GM23248 (cell line): ENCODE measurements around the gene SPTB.

Experiments used
- EZH2 ChIP-seq: fragments of 200-600 bp; sonication (generic); IDR thresholded peaks from 2 replicates; pipeline ENCODE4 v1.6.1; 2018; ENCODE audit warnings: antibody characterized with exemption, mild to moderate bottlenecking; ENCODE audit not compliant: insufficient read depth, poor library complexity, severe bottlenecking
- EZH2phosphoT487 ChIP-seq: fragments of 200-600 bp; sonication (generic); IDR thresholded peaks from 2 replicates; pipeline ENCODE4 v1.6.1; 2018; ENCODE audit warnings: antibody characterized with exemption, moderate library complexity, mild to moderate bottlenecking, low read depth; ENCODE audit not compliant: insufficient read depth

DNA sequence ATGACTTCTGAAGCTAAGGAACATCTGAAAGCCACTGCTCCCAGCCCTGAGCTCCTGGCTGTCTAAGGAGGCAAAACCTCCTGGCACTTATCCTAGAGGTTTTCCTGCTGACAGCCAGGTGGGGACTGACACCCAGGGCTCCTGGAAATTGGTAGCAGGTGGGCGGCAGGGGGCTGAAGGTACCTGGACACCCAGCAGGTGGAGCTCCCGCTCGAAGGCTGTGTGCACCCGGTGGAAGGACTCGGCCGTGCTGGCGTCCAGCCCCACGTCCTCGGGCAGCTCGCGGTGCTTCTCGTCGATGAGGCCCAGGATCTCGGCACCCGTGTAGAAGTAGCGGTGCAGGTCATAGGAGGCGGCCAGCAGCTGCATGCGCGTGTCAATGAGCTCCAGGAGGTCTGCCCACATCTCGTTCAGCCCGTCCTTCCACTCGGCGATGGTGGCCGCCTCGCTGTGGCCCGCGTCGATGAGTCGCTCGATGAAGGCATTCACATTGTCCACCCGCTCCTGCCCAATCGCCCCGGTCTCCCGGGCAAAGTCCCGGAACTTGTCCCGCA, 107.2 kb downstream of the SPTB start:
- TF ChIP-seq EZH2phosphoT487 (no peak), EZH2 (no peak)
